ENCODE data around the gene FOXN4.

The FOXN4 gene

GRCh38 chr12:109293106-109293505 is 16.0 kb downstream of the FOXN4 start:
- no peaks in the 10 kb centered on the region for H3K9me3 ChIP-seq (ENCODE audit: severe bottlenecking)
- H3K27me3 ChIP-seq (ENCODE audit: insufficient read depth, poor library complexity, severe bottlenecking), result peaks cover 6% of the 10 kb centered on the region
- no peak overlapping the region for H3K27ac ChIP-seq (ENCODE audit: poor library complexity, severe bottlenecking)
- TF ChIP-seq, protein P1, sequence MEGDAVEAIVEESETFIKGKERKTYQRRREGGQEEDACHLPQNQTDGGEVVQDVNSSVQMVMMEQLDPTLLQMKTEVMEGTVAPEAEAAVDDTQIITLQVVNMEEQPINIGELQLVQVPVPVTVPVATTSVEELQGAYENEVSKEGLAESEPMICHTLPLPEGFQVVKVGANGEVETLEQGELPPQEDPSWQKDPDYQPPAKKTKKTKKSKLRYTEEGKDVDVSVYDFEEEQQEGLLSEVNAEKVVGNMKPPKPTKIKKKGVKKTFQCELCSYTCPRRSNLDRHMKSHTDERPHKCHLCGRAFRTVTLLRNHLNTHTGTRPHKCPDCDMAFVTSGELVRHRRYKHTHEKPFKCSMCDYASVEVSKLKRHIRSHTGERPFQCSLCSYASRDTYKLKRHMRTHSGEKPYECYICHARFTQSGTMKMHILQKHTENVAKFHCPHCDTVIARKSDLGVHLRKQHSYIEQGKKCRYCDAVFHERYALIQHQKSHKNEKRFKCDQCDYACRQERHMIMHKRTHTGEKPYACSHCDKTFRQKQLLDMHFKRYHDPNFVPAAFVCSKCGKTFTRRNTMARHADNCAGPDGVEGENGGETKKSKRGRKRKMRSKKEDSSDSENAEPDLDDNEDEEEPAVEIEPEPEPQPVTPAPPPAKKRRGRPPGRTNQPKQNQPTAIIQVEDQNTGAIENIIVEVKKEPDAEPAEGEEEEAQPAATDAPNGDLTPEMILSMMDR (IDR thresholded peaks at IDR 0.05; ENCODE audit: poor library complexity, severe bottlenecking), result no peak
- no peak overlapping the region for H3K4me3 ChIP-seq (ENCODE audit: severe bottlenecking)
- no peaks in the 10 kb centered on the region for H3K36me3 ChIP-seq (ENCODE audit: low read depth)
- ATAC-seq (ENCODE audit: low read depth) (no peak), DNase-seq (ENCODE audit: low spot score) (no peak)
- no peaks in the 10 kb centered on the region for H3K4me1 ChIP-seq (ENCODE audit: insufficient read depth, poor library complexity, severe bottlenecking)

- Histone ChIP-seq H3K27me3 (ENCODE audit: insufficient read depth, poor library complexity, severe bottlenecking) (peaks cover 6% of the 10 kb centered on the region), H3K27ac (ENCODE audit: poor library complexity, severe bottlenecking) (no peak overlapping the region), H3K4me3 (ENCODE audit: severe bottlenecking) (no peak overlapping the region), H3K4me1 (ENCODE audit: insufficient read depth, poor library complexity, severe bottlenecking) (no peaks in the 10 kb centered on the region), H3K36me3 (ENCODE audit: low read depth) (no peaks in the 10 kb centered on the region), H3K9me3 (ENCODE audit: severe bottlenecking) (no peaks in the 10 kb centered on the region)
- TF ChIP-seq, protein P1 (IDR thresholded peaks at IDR 0.05; ENCODE audit: poor library complexity, severe bottlenecking), result no peak
- DNase-seq (ENCODE audit: low spot score) (no peak), ATAC-seq (ENCODE audit: low read depth) (no peak)
Observed at GRCh38 chr12:109292342-109292711, 16.8 kb downstream of the FOXN4 start.

DNA sequence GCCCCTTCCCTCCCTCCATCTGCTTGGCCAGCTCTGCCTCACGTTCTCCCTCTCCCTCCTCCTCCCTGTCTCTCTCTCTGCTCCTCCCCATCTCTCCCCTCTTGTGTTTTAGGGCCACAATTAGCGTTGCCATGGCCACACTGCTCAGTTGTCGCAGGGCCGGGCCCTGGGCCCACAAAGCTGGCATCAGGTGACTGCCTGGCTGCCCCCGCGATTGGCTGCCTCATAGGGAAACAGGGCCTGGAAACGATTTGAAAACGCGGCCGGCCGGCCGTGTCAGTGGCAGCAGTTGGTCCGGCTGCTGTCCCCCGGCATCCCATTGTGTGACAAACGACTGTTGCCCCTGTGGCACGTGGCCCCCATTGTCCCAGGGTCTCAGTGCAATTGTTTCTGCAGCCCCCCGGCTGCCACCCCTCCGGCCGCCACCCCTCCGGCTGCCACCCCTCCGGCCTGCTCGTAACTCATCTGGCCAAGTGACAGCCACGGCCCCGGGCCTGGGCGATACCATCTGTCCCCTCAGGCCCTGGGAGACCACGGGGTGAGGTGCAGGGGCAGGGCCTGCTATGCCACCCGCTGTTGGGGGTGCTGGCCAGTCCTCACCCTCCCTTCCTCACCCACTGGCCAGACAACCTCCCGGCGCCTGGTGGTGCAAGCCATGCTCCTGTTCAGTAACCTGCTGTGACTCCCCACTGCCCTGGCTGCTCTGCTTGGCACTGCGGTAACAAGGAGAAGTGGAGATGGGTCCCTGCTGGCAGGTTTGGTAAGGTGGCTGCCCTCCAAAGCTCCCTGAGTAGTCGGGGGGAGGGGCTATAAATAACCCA is 17.4 kb downstream of the FOXN4 start:
- no peak for ATAC-seq (ENCODE audit: low read depth)

GRCh38 chr12:109291117-109291516 is 18.0 kb downstream of the FOXN4 start:
- no peaks in the 10 kb centered on the region for H3K9me3 ChIP-seq (ENCODE audit: severe bottlenecking)
- no peaks in the 10 kb centered on the region for H3K4me1 ChIP-seq (ENCODE audit: insufficient read depth, poor library complexity, severe bottlenecking)
- no peaks in the 10 kb centered on the region for H3K36me3 ChIP-seq (ENCODE audit: low read depth)
- TF ChIP-seq, protein P1 (IDR thresholded peaks at IDR 0.05; ENCODE audit: poor library complexity, severe bottlenecking), result no peak
- DNase-seq (ENCODE audit: low spot score) (no peak), ATAC-seq (ENCODE audit: low read depth) (no peak)
- no peak overlapping the region for H3K27ac ChIP-seq (ENCODE audit: poor library complexity, severe bottlenecking)
- no peak overlapping the region for H3K4me3 ChIP-seq (ENCODE audit: severe bottlenecking)
- peaks cover 6% of the 10 kb centered on the region for H3K27me3 ChIP-seq (ENCODE audit: insufficient read depth, poor library complexity, severe bottlenecking)

More for the DNA sequence above, 17.4 kb downstream of the FOXN4 start:
- Histone ChIP-seq H3K9me3 (ENCODE audit: severe bottlenecking) (no peaks in the 10 kb centered on the region), H3K4me1 (ENCODE audit: insufficient read depth, poor library complexity, severe bottlenecking) (no peaks in the 10 kb centered on the region), H3K27ac (ENCODE audit: poor library complexity, severe bottlenecking) (no peak overlapping the region), H3K27me3 (ENCODE audit: insufficient read depth, poor library complexity, severe bottlenecking) (peaks cover 6% of the 10 kb centered on the region), H3K36me3 (ENCODE audit: low read depth) (no peaks in the 10 kb centered on the region), H3K4me3 (ENCODE audit: severe bottlenecking) (no peak overlapping the region)
- TF ChIP-seq, protein P1 (IDR thresholded peaks at IDR 0.05; ENCODE audit: poor library complexity, severe bottlenecking), result no peak
- no peak for DNase-seq (ENCODE audit: low spot score)

GRCh38 chr12:109290061-109290460 is 19.0 kb downstream of the FOXN4 start:
- no peak for DNase-seq (ENCODE audit: low spot score)
- Histone ChIP-seq H3K9me3 (ENCODE audit: severe bottlenecking) (no peaks in the 10 kb centered on the region), H3K27ac (ENCODE audit: poor library complexity, severe bottlenecking) (no peak overlapping the region), H3K4me1 (ENCODE audit: insufficient read depth, poor library complexity, severe bottlenecking) (no peaks in the 10 kb centered on the region), H3K4me3 (ENCODE audit: severe bottlenecking) (no peak overlapping the region), H3K27me3 (ENCODE audit: insufficient read depth, poor library complexity, severe bottlenecking) (peaks cover 6% of the 10 kb centered on the region), H3K36me3 (ENCODE audit: low read depth) (no peaks in the 10 kb centered on the region)
- no peak for ATAC-seq (ENCODE audit: low read depth)
- TF ChIP-seq, protein P1 (IDR thresholded peaks at IDR 0.05; ENCODE audit: poor library complexity, severe bottlenecking), result no peak

All from RWPE2 (cell line).